Testis (tissue), 2 donors: Measurements from ENCODE around the gene B3GLCT.

ENCODE experiments used
- POLR2A ChIP-seq: fragments of 450-650 bp; IDR thresholded peaks from one replicate; pipeline ENCODE4 v1.6.1; 2017; ENCODE audit warnings: antibody characterized with exemption, mild to moderate bottlenecking, moderate library complexity
- TF ChIP-seq, protein P1 (sequence below), 3 experiments: fragments of 450-650 bp in 2 of 3; fragments of 200-600 bp in 1 of 3; sonication (generic) in 1 of 3; IDR thresholded peaks; one replicate each; pipeline ENCODE4 v1.5.1; 2016 to 2019; ENCODE audit warnings: antibody characterized with exemption in 3 of 3, mild to moderate bottlenecking in 2 of 3, moderate library complexity in 1 of 3

DNA sequence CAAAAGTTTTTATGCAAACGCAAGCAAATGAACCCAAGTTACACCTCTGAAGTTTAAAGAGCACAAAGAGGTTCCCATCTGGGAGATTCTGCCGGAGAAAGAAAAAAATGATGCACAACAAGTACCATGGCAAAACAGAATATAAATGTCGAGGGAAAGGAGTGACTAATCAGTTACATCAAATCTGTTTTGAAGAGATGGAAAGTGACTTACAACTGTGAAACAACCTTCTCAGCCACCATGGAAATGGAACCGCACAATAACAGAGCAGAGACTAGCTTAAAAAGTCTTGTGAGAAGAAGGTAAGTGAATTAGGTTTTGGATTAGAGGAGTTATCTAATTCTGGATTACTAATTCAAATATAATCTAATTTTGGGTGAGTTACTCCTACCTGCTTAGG is 40.5 kb upstream of the B3GLCT start:
- TF ChIP-seq, protein P1, sequence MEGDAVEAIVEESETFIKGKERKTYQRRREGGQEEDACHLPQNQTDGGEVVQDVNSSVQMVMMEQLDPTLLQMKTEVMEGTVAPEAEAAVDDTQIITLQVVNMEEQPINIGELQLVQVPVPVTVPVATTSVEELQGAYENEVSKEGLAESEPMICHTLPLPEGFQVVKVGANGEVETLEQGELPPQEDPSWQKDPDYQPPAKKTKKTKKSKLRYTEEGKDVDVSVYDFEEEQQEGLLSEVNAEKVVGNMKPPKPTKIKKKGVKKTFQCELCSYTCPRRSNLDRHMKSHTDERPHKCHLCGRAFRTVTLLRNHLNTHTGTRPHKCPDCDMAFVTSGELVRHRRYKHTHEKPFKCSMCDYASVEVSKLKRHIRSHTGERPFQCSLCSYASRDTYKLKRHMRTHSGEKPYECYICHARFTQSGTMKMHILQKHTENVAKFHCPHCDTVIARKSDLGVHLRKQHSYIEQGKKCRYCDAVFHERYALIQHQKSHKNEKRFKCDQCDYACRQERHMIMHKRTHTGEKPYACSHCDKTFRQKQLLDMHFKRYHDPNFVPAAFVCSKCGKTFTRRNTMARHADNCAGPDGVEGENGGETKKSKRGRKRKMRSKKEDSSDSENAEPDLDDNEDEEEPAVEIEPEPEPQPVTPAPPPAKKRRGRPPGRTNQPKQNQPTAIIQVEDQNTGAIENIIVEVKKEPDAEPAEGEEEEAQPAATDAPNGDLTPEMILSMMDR (IDR thresholded peaks at IDR 0.05), result no peak
- TF ChIP-seq POLR2A, result no peak
